ENCODE results near the gene GSE1.

GSE1 gene

DNA sequence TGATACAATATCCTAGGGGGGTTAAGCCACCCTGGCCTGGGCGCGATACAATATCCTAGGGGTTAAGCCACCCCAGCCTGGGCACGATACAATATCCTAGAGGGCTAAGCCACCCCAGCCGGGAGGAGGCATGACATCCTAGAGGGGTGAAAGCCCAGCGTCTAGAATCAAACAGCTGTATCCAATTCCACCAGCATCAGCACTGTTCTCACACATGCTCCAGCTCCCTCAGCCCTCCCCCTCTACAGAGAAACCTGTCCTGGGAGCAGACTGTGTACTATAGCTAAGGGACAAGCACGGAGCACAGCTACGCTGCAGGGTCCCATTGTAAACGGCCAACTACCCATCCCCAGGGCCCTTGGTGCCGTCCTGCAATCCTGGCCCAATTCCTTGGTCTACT lies 69.4 kb downstream of the GSE1 start:
- no peak for DNase-seq

DNA sequence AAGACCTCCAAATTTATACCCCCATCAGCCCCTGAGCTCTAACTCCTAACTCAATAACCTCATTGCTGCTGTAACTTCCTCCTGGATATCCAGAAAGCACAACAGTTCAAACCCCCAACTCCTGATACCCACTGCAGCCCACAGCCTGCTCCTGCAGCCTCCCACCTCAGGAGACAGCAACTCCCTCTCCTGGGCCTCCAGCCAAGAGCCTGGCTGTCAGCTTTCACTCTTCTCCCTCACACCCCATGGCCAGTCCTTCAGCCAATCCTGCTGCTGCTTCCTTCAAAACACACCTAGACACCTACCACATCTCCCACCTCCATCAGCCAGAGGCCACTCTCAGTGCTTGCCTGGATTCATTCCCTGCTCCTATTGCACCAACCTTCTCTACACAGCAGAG lies 70.2 kb downstream of the GSE1 start:
- DNase-seq, result no peak

GRCh38 chr16:85685251-85685650 lies 72.1 kb downstream of the GSE1 start:
- DNase-seq, result no peak

DNA sequence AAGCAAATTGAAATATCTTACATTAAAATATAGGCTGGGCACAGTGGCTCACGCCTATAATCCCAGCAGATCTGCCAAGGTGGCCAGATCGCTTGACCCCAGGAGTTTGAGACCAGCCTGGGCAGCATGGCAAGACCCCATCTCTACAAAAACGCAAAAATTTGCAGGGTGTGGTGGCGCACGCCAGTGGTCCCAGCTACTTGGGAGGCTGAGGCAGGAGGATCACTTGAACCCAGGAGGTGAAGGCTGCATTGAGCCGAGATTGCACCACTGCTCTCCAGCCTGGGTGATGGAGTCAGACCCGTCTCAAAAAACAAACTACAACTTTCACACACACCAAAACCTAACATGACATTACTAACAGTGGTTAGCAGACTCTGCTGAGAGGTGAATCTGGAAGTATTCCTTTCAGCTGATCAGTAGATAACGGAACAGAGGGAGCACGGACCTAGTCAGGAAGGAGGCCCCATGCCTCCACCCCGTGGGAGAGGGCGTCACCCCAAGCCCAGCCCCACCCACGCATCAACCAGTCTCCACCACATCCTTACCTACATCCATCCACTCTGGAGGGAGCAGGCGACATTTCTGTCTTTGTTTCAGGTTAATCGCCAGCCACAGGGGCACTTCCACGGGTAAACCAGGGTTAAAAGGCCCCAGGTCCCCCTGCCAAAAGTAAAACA lies 73.9 kb downstream of the GSE1 start:
- DNase-seq, result no peak

DNA sequence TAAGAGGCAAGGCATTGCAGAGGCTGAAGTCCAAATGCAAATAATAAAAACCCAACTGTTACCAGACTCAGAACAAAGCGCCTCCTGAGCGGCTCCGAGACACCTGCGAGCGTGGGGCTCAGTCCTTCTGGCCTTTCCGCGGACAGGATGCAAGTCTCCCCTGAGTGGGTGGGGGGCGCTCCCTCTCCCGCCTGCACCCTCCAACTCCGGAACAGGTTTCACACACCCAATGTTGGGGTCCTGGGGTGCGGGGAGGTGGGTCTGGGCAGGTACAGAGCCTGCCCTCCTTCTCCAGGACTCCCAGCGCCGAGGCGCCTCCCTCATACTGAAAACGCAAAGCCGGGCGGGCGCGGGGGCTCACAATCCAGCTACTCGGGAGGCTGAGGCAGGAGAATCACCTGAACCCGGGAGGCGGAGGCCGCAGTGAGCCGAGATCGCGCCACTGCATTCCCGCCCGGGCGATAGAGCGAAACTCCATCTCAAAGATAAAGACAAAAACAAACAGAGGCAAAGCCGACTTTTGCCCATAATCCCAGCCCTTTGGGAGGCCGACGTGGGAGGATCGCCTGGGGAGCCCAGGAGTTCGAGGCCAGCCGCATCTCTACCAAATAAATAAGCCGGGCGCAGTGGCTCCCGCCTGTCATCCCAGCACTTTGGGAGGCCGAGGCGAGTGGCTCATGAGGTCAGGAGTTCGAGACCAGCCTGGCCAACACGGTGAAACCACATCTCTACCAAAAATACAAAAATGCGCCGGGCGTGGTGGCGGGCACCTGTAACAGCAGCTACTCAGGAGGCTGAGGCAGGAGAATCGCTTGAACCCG lies 74.7 kb downstream of the GSE1 start:
- no peak for DNase-seq

DNA sequence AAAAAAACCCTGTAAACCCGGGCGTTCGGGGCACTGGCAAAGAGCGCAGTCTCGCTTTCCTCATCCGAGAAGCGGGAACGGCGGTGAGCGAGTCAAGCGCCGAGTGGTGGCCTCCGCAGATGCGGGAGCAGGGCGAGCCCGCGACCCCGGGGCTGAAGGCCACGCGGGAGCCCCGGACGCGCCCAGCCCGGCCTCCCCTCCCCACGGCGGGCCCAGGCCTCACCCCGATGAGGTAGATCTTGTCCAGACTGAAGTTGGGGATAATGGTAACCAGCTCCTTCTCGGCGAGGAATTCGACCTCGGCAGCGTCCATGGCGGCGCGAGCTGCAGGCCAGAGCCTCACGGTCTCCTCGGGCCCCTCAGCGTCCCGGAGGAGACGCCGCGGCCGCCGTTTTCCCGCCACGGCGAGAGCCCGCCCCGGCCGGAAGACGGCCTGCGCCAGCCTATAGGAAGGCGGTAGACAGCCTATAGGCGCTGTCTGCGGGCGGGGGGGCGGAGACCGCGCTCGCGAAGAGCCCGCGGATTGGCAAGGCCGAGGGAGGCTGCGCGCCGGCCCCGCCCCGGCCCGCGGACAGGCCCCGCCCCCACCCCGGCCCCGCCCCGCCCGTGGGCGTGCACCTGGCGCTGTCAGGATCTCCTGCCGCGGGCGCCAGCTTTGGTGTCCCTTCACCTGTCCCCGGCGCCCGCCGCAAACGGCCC lies 75.6 kb downstream of the GSE1 start, which contains the start of gene GINS2:
TSS of gene GINS2 (minus strand) at position 369 of the 699 bp plus-strand sequence. CDS start at position 313, 56 bp downstream.
- DNase-seq, result peak in 13 of 14 donors; percentile 33 to 87 (median 61)

DNA sequence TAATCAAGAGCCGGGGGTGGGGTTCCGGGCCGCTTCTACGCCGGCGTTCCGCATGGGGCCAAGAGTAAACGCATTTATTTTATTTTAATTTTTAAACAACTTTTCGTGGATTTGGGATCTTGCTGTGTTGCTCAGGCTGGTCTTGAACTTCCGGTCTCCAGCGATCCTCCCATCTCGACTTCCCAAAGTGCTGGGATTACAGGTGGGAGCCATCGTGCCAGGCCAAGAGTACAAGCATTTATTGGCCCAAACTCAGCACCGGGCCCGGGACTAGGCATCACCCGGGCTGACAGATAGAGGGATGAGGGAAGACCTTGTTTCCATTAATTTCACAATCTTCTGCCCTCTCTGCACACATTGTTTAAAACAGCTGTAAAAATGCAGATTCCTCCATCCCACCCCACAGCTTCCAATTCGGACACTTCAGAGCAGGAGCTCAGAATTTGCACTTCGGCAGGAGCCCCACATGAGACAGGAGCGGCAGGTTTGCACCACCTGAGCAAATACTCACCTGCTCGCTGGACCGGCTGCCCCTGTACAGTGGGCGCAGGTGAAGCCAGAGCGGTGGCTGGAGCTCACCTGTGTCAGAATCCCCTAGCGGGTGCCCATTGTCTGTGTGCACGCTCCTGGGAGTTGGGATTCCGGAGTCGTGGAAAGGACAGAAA lies 76.3 kb downstream of the GSE1 start:
- DNase-seq, result no peak

GRCh38 chr16:85689950-85690320 lies 76.8 kb downstream of the GSE1 start:
- no peak for DNase-seq

- no peak for DNase-seq
Measured at GRCh38 chr16:85690469-85691064, 77.4 kb downstream of the GSE1 start.

- no peak for DNase-seq
Measured at GRCh38 chr16:85695196-85696128, 82.3 kb downstream of the GSE1 start.

DNA sequence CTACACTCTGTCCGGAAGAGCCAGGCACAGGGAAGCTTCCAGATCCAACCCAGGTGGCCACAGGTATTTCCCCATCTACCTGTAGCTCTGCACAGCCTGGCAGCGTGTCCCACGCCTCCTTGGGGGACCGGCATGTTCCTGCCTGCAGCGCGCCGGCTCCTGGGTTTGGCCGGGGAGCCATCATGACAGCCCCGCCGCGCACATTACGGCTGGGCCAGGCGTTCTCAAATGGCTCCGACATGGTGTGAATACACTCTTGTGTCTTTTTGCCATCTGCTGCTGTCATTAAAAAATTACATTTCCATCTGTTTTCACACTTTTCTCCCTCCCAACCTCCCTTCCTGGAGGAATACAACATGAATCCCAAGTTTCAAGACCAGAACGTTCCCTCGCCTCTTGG lies 83.7 kb downstream of the GSE1 start:
- peak in 1 of 14 donors; percentile 58 for DNase-seq

GRCh38 chr16:85697431-85697830 lies 84.3 kb downstream of the GSE1 start:
- DNase-seq, result no peak

GRCh38 chr16:85698459-85698891 lies 85.4 kb downstream of the GSE1 start:
- no peak for DNase-seq

GRCh38 chr16:85698935-85699558 lies 85.9 kb downstream of the GSE1 start:
- no peak for DNase-seq

- peak in 2 of 14 donors; percentile 18 to 25 for DNase-seq
Measured at GRCh38 chr16:85699628-85700027, 86.5 kb downstream of the GSE1 start.

DNA sequence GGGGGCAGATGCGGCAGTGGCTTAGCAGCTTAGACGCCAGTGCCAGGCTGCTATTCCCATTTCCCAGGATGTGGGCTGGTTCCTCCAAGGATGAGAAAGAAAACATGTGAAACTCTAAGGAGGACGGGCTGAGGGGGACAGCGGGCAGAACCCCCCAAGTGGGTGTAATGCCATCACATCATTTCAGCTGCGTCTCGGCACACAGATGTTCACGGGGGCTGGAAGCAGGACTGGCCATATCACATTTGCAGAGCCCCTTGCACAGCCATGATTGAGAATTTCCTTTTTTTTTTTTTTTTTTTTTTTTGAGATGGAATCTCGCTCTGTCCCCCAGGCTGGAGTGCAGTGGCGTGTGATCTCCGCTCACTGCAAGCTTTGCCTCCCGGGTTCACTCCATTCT lies 90.9 kb downstream of the GSE1 start:
- no peak for DNase-seq

- DNase-seq, result no peak
Measured at GRCh38 chr16:85704900-85705846, 92.1 kb downstream of the GSE1 start.

- DNase-seq, result no peak
Measured at GRCh38 chr16:85706449-85707034, 93.4 kb downstream of the GSE1 start.

DNA sequence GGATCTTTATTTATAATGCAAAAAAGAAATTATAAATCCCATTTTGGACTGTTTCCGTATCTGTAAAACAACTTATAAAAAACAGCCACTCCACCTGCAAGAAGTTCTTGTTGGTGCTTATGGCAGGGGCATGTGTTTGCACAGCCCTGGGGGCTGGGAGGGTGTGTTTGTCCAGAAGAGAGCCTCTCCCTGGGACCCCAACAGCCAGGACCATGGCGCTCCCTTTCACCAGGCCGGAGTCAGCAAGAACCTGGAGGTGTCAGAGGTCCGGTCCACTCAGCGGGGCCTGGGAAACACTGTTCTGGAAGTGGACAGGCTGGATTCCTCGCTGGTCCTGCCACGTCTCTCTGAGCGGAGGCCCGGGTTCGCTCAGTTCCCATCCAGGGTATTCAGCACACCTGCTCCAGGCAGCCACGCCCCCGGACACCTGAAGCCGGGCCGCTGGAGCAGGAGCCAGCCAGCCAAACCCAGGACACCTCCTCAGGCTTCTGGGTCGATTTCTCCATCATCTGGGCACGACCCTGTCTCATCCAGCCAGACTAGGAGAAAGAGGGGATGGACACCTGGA lies 94.5 kb downstream of the GSE1 start:
- DNase-seq, result no peak

Data from C1 segment of cervical spinal cord (tissue), 14 donors.